ENCODE data around the gene DENND4C.
"Not testable (repeated sequence)": the region's sequence is repeated elsewhere in the genome, so short reads cannot be mapped to it uniquely, and the experiment has no call there.

Gene DENND4C

DNA sequence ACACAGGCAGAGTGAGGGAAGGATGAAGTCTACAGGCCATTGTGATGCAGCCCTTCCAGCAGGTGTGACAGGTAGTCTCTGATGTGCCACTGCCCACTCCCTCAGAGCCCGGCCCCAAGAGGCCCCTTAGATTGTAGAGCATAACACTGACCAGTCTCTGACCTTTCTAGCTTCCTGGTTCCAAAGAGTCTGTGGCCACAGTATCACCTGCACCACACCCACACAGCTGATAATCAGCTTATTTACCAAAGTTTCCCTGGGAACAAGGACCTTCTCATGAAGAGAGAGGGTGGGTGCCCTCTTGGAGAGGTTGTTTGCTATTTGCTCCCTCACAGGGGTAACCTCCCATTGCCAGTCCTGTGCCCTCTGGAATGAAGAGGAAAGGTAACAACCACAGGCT lies 167.4 kb downstream of the DENND4C start:
- in situ Hi-C loops (cut with HindIII; ENCODE audit: low pct_ligation_motif_present, low sequenced_read_pairs) = no loop called here
- no peak overlapping the region for H3K4me3 ChIP-seq (ENCODE audit: low read depth, low read length)
- no peak for DNase-seq

DNA sequence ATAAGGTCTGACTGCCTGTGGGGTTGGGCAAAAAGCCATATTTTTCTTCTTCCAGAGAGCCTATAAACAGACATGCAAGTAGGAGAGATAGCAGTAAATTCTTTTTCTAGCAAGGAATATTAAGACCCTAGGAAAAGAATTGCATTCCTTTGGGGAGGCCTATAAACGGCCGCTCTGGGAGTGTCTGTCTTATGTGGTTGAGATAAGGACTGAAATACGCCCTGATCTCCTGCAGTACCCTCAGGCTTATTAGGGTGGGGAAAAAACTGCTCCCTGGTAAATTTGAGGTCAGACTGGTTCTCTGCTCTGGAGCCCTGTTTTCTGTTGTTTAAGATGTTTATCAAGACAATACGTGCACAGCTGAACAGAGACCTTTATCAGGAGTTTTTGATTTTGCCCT lies 172.7 kb downstream of the DENND4C start:
- H3K4me3 ChIP-seq (ENCODE audit: low read depth, low read length); in situ Hi-C loops (cut with HindIII; ENCODE audit: low pct_ligation_motif_present, low sequenced_read_pairs); H3K27me3 ChIP-seq (replicated peaks); H3K27ac ChIP-seq; H3K36me3 ChIP-seq (replicated peaks); DNase-seq: not testable (repeated sequence)

More for the DNA sequence above, 167.4 kb downstream of the DENND4C start:
- TF ChIP-seq CTCF (IDR thresholded peaks at IDR 0.05; ENCODE audit: low read depth, low read length, missing control alignments) = no peak
- Histone ChIP-seq H3K36me3 (replicated peaks) (no peaks in the 10 kb centered on the region), H3K27me3 (replicated peaks) (no peaks in the 10 kb centered on the region), H3K27ac (no peak overlapping the region)

DNA sequence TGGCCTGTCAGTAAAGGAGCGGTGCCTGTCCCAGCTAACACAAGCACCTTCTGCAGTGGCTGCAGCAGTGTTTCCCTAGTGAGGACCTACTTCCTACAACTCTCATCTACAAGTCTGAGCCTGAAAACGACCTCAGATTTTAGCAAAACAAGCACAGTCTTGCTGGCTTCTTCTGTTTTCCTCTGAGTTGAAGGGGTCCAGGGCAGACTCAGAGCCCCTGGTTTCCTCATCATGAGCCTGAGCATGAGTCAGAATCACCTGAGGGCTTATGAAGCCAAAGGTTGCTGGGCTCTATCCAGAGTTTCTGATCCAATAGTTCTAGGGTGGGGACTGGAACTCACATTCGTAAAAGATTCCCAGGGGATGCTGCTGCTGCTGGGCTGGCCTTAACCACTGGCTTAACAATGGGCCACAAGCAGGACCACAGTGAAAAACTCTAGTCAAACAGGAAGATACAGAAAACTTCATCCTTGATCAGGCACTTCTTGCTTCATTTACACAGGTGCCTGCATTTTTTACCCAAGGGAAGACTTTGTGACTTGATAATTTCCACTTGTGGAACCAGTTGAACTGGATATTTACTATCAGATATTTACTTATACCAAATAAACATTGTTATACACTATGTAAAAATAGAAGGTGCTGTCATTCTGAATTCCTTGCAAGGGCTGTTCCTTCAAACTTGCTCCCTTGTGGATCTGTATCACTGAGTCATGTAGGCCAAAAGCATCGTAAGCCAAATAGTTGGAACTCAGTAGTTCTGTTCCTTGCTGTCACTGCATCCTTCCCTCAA lies 174.0 kb downstream of the DENND4C start:
- Histone ChIP-seq H3K4me3 (ENCODE audit: low read depth, low read length) (no peak overlapping the region), H3K27ac (no peak overlapping the region), H3K36me3 (replicated peaks) (no peaks in the 10 kb centered on the region), H3K27me3 (replicated peaks) (no peaks in the 10 kb centered on the region)
- in situ Hi-C loops (cut with HindIII; ENCODE audit: low pct_ligation_motif_present, low sequenced_read_pairs) = no loop called here
- TF ChIP-seq CTCF (IDR thresholded peaks at IDR 0.05; ENCODE audit: low read depth, low read length, missing control alignments) = no peak
- no peak for DNase-seq

DNA sequence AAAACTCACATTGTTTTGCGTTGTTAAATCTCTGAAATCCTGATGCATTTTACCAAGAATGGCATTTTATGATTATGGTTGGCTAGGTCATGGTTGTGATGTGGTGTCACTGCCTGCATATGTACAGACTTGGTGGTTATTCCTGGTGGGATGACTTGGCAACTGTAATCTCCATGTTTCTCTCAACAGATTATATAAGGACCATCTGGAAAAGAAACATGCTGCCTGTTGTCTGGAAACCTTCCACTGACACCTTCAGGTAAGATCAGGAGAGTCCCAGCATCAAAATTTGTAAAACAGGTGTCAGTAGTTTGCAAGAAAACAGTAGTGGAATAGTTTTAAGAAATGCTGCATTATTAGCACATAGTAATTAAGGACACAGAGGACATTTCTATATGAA lies 175.3 kb downstream of the DENND4C start:
- Histone ChIP-seq H3K27ac (no peak overlapping the region), H3K4me3 (ENCODE audit: low read depth, low read length) (no peak overlapping the region), H3K36me3 (replicated peaks) (no peaks in the 10 kb centered on the region), H3K27me3 (replicated peaks) (no peaks in the 10 kb centered on the region)
- DNase-seq = no peak
- in situ Hi-C loops (cut with HindIII; ENCODE audit: low pct_ligation_motif_present, low sequenced_read_pairs) = no loop called here
- no peak for TF ChIP-seq CTCF (IDR thresholded peaks at IDR 0.05; ENCODE audit: low read depth, low read length, missing control alignments)

DNA sequence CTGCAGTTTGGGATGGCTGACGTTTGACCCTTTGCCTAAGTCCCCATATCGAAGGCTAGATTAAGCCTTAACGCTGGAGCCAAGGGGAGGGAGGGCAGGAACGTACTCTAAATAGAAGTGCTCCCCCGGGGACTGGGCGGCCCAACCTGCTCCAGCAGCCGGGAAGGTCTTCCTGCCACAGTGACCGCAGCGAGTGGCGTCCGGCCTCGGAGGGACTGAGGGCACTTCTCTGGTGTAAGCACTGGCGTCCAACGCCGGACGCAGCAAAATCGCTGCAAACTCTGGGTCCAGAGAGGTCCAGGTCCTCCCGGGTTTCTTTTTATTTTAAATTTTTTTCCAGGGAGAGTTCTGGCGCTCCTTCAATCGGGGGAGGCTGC lies 177.8 kb downstream of the DENND4C start:
- Histone ChIP-seq H3K36me3 (replicated peaks) (no peaks in the 10 kb centered on the region), H3K27ac (no peak overlapping the region), H3K4me3 (ENCODE audit: low read depth, low read length) (peak overlapping the region; percentile 79), H3K27me3 (replicated peaks) (no peaks in the 10 kb centered on the region)
- no peak for TF ChIP-seq CTCF (IDR thresholded peaks at IDR 0.05; ENCODE audit: low read depth, low read length, missing control alignments)
- in situ Hi-C loops (cut with HindIII; ENCODE audit: low pct_ligation_motif_present, low sequenced_read_pairs) = no loop called here
- DNase-seq = no peak

DNA sequence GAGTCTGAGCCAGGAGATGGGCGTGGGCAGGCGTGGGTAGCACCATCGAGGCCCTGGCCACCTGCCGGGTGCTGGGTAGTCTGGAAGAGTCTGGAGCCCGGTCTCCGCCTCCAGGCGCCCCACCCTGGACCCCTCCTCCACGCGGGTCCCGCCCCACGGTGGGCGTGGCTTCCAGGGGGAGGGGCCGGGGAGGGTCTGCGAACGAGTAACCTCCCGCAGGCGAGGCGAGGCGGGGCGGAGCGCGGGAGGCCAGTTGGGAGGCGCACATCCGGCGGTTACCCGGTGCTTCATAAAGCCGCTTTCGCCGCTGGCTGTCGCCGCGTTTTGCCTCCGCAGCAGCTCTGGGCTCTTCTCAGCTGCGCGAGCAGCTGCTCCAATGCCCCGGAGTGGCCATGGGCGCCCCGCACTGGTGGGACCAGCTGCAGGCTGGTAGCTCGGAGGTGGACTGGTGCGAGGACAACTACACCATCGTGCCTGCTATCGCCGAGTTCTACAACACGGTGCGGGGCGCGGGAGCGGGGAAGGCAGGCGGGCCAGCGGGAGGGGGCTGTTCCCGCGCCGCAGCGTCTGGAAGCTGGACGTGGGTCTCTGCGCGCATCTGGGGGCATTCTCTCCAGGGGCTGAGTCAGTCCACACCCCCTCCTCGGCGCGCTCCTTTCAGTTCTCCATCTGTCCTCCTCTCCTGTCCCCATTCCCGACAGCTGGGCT lies 178.4 kb downstream of the DENND4C start, which contains the start of gene ACER2:
Gene ACER2 (plus strand): TSS at position 317 of the 708 bp plus-strand sequence. CDS start 76 bp downstream, at position 393.
- in situ Hi-C loops (cut with HindIII; ENCODE audit: low pct_ligation_motif_present, low sequenced_read_pairs) = no loop called here
- H3K27ac ChIP-seq = no peak within 1 kb of the TSS
- DNase-seq = peak; percentile 69
- TF ChIP-seq CTCF (IDR thresholded peaks at IDR 0.05; ENCODE audit: low read depth, low read length, missing control alignments) = peak; percentile 29
- peak within 1 kb of the TSS; percentile 79 for H3K4me3 ChIP-seq (ENCODE audit: low read depth, low read length)
- no peaks in the 10 kb centered on the region for H3K27me3 ChIP-seq (replicated peaks)
- no peaks in the 10 kb centered on the region for H3K36me3 ChIP-seq (replicated peaks)

Measured in brain microvascular endothelial cell (primary cell).